ENCODE data around the gene STK26.
"Not testable (repeated sequence)": the region's sequence is repeated elsewhere in the genome, so short reads cannot be mapped to it uniquely, and the experiment has no call there.

STK26 gene

DNA sequence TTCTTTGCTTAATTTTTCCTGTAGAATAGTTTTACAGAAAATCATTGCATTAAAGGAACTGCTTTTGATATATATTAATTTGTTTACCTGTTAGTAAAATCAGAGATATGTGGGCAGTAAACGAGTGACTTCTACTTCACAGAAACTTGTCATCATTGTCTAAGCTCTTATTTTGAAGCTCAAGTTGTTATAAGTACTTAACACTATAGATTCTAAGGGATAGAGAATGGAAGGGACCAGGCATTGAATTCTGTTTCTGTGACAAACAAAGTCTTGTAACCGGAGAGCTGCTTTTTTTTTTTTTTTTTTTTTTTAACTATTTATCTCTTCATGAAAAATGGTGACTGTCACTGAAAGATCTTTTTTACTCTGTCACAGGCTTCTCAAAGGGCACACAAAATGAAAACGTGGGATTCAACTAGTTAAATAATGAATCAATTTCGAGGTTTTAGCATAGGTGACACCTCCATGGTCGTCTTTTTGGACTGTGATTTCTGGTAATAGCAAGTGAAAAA, 14.4 kb downstream of the STK26 start:
- DNase-seq (ENCODE audit: low read depth), result no peak

- no peak for DNase-seq (ENCODE audit: low read depth)
Observed at GRCh38 chrX:132040066-132040465, 17.0 kb downstream of the STK26 start.

DNA sequence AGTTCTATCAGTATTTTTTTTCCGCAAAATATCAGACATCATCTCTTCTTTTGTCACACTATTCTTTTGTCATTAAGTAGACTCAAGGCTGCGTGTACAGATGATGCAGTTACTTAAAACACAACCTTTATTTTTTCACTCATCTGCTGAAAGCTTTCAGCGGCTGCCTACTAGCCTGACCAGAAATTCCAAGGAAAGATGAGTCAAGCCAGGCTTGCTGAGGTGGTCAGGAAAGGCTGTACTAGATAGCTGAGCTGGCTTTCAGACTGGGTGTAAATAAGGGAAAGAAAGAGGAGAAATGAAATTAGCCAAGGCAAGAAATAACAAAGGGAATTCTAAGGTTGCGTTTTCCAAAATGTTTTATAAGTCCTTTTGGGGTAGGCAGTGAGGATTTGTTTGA, 17.9 kb downstream of the STK26 start:
- no peak for DNase-seq (ENCODE audit: low read depth)

GRCh38 chrX:132043977-132044376, 20.9 kb downstream of the STK26 start:
- DNase-seq (ENCODE audit: low read depth), result no peak

DNA sequence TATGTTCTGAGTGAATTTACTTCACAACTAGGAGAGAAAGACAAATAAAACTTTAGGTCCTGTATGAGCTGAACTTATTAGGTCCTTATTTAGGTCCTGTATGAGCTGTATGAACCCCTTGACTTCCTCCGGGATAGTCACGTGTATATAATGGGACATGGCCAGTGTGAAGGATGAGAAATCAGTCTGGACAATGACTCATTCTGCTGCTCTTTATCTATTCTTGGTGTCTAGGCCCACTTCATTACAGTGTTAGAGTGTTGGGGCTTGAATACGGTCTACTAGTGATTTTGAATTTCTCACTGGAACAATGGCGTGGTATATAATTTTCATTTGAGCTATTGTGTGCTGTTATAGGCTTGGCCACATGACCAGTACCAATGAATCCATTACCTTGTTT, 21.9 kb downstream of the STK26 start:
- no peak for DNase-seq (ENCODE audit: low read depth)

DNA sequence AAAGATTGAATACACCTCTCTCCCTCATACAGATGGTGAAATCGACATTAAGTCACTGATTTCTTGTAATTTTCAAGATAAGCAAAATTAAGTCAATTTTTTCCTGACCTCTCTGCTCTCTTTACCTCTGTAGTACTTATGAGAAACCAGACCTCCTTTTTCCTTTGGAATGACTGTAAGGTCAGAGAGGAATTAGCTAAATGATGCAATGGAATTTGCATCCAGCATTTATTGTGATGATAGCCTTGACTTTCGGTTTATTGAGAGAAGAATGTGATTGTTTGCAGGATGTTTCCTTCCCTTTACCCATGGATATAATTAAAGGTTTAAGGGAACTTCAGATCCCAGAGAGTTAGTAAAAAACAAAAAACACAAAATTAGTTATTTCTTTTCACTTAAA, 22.4 kb downstream of the STK26 start:
- no peak for DNase-seq (ENCODE audit: low read depth)

DNA sequence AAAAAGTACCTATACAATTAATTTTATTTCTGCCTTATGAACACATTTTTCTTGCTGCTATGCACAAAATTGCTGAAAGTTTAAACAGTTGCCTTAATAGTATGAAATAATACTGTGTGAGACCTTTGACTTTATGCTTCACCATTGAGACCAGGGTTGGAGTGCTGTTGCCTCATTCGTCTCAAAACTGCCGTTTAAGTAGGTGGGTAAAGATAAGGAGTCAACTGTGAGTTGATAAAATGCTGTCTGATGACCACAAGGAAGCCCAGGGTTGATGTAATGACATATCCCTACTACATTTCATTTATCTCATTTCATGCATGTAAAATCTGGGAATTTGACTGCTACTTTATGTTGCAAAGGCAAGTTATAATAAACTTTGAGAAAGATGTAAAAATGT, 23.4 kb downstream of the STK26 start:
- no peak for DNase-seq (ENCODE audit: low read depth)

DNA sequence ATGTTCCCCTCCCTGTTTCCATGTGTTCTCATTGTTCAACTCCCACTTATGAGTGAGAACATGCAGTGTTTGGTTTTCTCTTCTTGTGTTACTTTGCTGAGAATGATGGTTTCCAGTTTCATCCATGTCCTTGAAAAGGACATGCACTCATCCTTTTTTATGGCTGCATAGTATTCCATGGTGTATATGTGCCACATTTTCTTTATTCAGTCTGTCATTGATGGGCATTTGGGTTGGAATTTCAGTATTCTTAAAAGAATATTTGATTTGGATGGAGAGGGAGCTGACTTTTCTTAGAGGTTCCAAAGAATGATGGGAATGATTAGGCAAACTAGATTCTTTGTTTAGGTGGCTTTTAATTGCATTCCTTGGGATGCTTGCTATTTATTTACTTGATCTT, 28.7 kb downstream of the STK26 start:
- DNase-seq (ENCODE audit: low read depth), result not testable (repeated sequence)

GRCh38 chrX:132058050-132058449, 34.9 kb downstream of the STK26 start:
- no peak for DNase-seq (ENCODE audit: low read depth)

DNA sequence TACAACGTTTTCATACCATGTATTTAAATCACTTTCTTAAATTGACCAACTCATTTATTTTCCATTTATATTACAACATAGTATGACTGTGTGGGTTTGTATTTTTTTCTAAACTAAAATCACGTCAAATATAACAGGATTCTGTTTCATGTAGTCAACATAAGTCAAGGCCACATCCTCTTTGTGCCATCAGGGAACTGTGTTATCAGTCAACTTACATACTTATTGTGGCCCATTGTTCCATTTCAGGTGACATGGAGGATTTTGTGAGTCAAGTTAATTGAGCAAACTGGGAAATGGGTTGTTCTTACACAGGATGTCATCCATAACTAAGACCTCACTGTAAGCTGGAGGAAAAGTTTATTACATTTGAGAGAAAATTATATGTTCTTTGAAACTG, 35.9 kb downstream of the STK26 start:
- no peak for DNase-seq (ENCODE audit: low read depth)

DNA sequence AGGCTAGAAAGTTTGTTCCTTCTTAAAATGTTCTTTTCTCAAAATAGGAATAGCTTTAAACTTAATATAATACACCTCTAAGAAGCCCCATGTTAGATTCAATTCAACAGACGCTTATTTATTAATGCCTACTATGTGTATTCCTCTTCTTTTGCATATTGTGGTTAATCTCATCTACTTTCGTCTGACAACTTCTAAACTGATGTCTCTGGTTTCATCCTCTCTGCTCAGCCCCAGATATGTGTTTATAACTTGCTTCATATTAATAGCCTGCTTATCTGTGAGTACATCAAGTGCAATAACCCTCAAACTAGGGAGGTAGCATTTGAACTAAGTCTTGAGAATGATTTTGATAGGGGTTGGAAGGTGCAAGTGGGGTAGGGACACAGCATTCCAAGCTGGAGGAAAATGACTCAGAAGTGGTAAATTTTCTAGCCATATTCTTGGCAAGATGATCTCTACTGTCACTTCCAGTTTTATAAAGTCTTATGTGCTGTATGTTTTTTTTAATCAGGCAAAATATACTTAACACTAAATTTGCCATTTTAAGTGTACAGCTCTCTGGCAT, 37.0 kb downstream of the STK26 start:
- no peak for DNase-seq (ENCODE audit: low read depth)

DNA sequence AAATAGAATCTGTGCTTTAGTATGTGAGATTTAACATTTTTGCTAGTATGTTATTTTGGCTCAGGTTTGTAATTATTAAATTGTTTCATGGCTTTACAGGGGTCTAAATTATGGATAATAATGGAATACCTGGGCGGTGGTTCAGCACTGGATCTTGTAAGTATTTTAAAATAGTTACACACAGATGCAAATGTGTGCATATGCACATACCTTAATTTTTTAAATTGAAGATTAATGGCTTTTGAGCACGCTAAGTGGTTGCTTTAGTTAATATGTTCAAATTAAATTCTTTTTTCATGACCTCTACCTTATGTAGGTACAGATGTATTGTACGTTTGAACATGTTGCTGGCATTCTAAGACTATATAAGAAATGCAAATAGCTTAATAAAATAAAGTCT, 40.2 kb downstream of the STK26 start:
- no peak for DNase-seq (ENCODE audit: low read depth)

GRCh38 chrX:132063862-132064261, 40.8 kb downstream of the STK26 start:
- no peak for DNase-seq (ENCODE audit: low read depth)

DNA sequence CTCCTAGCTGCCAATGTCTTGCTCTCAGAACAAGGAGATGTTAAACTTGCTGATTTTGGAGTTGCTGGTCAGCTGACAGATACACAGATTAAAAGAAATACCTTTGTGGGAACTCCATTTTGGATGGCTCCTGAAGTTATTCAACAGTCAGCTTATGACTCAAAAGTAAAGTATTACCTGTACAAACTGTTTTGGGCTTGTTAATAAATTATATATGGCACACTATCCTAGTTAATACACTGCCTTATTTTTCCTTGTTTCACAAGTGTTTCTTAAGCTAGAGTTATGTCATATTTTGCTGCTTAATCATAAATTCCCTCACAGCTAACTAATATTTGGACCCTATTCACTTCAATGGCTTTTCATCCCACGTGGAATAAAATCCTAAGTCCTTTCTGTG, 45.3 kb downstream of the STK26 start:
- no peak for DNase-seq (ENCODE audit: low read depth)

DNA sequence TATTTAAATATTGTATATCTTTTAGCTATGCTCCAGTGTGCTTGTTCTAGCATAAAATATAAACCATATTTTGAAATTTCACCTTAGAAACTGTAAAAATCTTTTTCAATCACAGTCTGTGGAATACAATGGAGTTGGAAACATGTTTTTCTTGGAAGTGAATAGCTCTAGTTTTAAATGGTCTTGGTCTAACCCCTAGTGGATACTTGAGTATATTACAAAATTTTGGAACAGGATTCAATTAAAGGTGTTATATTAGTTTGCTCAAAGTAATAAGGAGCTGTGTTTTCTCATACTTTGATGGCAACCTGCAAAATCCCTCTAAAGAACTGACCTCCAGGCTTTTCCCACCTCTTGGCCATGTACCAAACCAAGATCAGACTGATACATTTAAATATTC, 48.2 kb downstream of the STK26 start:
- no peak for DNase-seq (ENCODE audit: low read depth)

- DNase-seq (ENCODE audit: low read depth), result no peak
Observed at GRCh38 chrX:132077414-132077813, 54.3 kb downstream of the STK26 start.

- DNase-seq (ENCODE audit: low read depth), result no peak
Observed at GRCh38 chrX:132077912-132078311, 54.8 kb downstream of the STK26 start.

- no peak for DNase-seq (ENCODE audit: low read depth)
Observed at GRCh38 chrX:132085786-132086185, 62.7 kb downstream of the STK26 start.

- no peak for DNase-seq (ENCODE audit: low read depth)
Observed at GRCh38 chrX:132086672-132087071, 63.6 kb downstream of the STK26 start.

DNA sequence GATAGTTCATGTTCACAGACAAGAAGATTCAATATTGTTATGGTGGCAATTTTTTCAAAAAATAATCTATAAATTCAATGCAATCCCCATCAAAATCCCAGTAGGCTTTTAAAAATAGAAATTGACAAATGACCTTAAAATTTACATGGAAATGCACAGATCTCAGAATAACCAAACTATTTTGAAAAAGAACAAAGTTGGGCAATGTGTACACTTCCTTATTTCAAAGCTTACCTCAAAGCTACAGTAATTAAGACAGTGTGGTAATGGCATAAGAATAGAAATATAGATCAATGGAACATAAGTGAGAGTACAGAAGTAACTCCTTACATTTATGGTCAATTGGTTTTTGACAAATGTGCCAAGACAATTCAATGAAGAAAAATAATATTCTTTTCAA, 65.8 kb downstream of the STK26 start:
- no peak for DNase-seq (ENCODE audit: low read depth)

DNA sequence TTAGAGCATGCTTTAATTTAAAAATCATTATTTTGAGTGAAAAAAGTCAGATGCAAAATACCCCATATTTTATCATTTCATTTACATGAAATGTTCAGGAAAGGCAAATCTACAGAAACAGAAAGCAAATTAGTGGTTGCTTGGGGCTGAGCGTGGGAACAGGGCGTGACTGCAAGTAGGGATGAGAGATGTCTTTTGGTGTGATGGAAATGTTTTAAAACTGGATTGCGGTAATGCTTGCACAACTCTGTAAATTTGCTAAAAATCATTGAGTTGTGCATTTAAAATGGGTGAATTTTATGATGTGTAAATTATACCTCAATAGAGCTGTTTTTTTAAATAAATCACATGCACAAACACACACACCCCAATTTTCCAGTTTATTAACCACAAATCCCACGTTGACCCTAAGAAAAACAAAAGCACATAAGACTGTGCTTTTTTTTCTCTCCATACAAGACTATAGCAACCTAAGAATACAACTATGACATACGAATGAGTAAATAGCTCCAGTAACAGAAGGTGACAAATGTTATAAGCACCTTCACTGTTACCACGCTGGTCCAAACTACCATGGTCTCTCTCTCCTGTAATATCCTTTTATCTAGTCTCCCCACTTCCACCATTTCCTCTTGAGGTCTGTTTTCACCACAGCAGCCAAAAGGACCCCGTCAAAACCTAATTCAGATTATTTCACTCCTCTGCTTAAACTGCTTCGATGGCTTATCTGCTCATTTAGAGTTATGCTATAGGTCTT, 67.5 kb downstream of the STK26 start:
- no peak for DNase-seq (ENCODE audit: low read depth)

GRCh38 chrX:132092439-132093065, 69.5 kb downstream of the STK26 start:
- DNase-seq (ENCODE audit: low read depth), result peak; percentile 20

DNA sequence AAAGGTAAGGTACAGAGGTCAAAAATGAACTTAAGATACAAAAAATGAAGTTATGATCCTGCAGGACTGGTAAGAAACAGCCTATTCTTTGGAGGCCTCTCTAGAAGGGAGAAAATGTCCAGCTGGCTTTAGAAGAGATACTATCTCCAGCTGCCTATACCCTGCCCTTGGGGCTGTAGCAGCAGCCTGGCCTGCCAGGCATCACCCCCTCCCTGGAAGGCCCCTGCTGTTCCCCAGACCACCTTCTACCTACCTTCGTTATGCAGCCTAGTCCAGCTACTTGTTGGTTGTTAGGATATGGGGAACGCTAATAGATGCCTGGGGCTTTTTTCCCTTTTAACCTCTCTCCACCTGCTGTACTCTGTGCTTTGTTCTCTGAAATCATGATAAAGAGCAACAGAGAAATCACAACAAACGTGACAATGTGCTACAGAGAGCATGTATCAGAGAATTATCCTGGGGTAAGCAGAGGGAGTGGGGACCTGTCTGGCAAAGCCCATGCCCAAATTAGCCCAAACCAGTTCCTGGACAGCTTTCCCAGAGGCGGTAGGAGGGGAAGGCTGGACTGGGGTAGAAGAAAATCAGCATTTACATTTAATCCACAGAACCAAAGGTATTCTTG, 70.2 kb downstream of the STK26 start:
- no peak for DNase-seq (ENCODE audit: low read depth)
